ENCODE data around the gene C20orf204.

DNA sequence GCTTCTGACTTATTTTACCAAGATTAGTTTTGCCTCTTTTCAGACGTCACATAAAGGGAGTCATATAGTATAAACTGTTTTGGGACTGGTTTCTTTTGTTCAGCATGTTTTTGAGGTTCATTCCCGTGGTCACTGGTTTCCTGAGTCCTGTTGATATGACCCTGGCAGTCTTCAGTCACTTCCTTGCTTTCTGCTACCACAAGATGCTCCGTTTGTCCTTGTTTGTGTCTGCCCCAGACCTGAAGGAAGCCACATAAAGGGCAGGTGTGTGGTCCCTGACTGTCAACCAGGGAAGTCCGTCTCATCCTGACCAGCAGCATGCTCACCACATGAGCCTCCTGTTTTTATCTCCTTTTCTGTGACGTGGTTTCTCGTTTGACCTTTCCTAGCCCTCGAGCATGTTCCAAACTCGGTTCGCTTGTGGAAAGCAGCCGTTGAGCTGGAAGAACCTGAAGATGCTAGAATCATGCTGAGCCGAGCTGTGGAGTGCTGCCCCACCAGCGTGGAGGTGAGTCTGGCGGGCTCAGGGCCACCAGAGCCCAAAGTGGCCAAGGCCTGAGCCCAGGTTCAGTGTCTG is 26.1 kb upstream of the C20orf204 start:
- TF ChIP-seq POLR2A (IDR thresholded peaks at IDR 0.05; ENCODE audit: low read depth) (no peak), POLR2AphosphoS5 (IDR thresholded peaks at IDR 0.05) (no peak)
- TF ChIP-seq, protein P1, sequence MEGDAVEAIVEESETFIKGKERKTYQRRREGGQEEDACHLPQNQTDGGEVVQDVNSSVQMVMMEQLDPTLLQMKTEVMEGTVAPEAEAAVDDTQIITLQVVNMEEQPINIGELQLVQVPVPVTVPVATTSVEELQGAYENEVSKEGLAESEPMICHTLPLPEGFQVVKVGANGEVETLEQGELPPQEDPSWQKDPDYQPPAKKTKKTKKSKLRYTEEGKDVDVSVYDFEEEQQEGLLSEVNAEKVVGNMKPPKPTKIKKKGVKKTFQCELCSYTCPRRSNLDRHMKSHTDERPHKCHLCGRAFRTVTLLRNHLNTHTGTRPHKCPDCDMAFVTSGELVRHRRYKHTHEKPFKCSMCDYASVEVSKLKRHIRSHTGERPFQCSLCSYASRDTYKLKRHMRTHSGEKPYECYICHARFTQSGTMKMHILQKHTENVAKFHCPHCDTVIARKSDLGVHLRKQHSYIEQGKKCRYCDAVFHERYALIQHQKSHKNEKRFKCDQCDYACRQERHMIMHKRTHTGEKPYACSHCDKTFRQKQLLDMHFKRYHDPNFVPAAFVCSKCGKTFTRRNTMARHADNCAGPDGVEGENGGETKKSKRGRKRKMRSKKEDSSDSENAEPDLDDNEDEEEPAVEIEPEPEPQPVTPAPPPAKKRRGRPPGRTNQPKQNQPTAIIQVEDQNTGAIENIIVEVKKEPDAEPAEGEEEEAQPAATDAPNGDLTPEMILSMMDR (IDR thresholded peaks at IDR 0.05), result no peak

Data from esophagus muscularis mucosa (tissue), 3 donors.